Psoas muscle (tissue), 8 donors: Measurements from ENCODE around the gene KCNH5. TPM values are rescaled to one million over a fixed set of nuclear protein-coding genes. Genes with fewer than 3 reads are reported as not detected.

Experiments
- ATAC-seq, 4 donors: fragments of 200-7000 bp; cut with Tn5 transposase; one replicate each; pipeline ENCODE4 v1.9.1; 2020; ENCODE audit warnings: moderate library complexity in 3 of 4, mild to moderate bottlenecking in 2 of 4
- DNase-seq, 2 donors: peaks; one replicate each; pipeline ENCODE4 v3.0.0-alpha.2; 2020
- H3K27ac ChIP-seq: fragments of 200-600 bp; one replicate; pipeline ENCODE4 v1.8.0; 2022
- H3K27me3 ChIP-seq, 3 donors: fragments of 200-600 bp in 1 of 3; one replicate each; pipeline versions ENCODE4 v1.6.1 to v1.8.0; 2013 to 2022; ENCODE audit warnings: low read length in 2 of 3, mild to moderate bottlenecking in 2 of 3, moderate library complexity in 1 of 3; ENCODE audit not compliant: insufficient read depth in 3 of 3
- H3K36me3 ChIP-seq, 2 donors: fragments of 200-600 bp in 1 of 2; one replicate each; pipeline versions ENCODE4 v1.6.1 to v1.8.0; 2013 to 2022; ENCODE audit warnings: low read depth in 1 of 2, mild to moderate bottlenecking in 1 of 2, moderate library complexity in 1 of 2; ENCODE audit not compliant: insufficient read depth in 1 of 2
- H3K4me1 ChIP-seq: fragments of 200-600 bp; one replicate; pipeline ENCODE4 v1.8.0; 2022
- H3K4me3 ChIP-seq: fragments of 200-600 bp; one replicate; pipeline ENCODE4 v1.8.0; 2022; ENCODE audit warnings: mild to moderate bottlenecking
- H3K9me3 ChIP-seq: fragments of 200-600 bp; one replicate; pipeline ENCODE4 v1.8.0; 2022
- WGBS, 3 donors: extraction: QIAGEN DNeasy Blood & Tissue Kit; methylation state at CpG; one replicate each; pipeline versions ENCODE4 v1.1.6 to v1.1.7; 2013; 5-methylcytosine and 5-hydroxymethylcytosine counted together
- intact Hi-C, 2 donors: fragments of 100-400 bp; cut with DNase I; formaldehyde crosslinking; loops; one replicate each; pipeline versions ENCODE4 v1.11.0 to v1.14.2; 2022
- polyA plus RNA-seq, 3 donors: library from polyadenylated mRNA; stranded (reverse); fragments of 200-250 nt; gene quantifications; one replicate each; pipeline ENCODE4 v1.2.3, GENCODE V29; 2013
- total RNA-seq, 4 donors: library from RNA; stranded (reverse); fragmentation: NEBNext Ultra II Directional in 2 of 4; extraction: Animal tissue kit (Norgen Biotek cat#: 25700) in 2 of 4; gene quantifications; one replicate each; pipeline versions ENCODE4 v1.2.1 to v1.2.4, GENCODE V29; 2021 to 2023
- TF ChIP-seq, protein P1 (sequence below): fragments of 200-600 bp; IDR thresholded peaks from one replicate; pipeline ENCODE4 v1.8.0; 2022; ENCODE audit warnings: antibody characterized with exemption
- donor health status: healthy with polysubstance abuse.
- donor health status: DM: no; HTN: no; CAD: no; lungs with moderate emphysema.
- donor health status: Bipolar disorder and iron deficiency.
- donor health status: healthy.
- donor health status: DM: yes; HTN: yes; CAD: no.
- donor health status: DM: no; HTN: no; CAD: no.
- donor health status: DM: no; HTN: no; CAD: no.
- donor health status: DM: yes; HTN: yes; CAD: no.

The KCNH5 gene
- total and polyA plus RNA-seq, 7 donors: under 0.01 TPM; not detected in 6

DNA sequence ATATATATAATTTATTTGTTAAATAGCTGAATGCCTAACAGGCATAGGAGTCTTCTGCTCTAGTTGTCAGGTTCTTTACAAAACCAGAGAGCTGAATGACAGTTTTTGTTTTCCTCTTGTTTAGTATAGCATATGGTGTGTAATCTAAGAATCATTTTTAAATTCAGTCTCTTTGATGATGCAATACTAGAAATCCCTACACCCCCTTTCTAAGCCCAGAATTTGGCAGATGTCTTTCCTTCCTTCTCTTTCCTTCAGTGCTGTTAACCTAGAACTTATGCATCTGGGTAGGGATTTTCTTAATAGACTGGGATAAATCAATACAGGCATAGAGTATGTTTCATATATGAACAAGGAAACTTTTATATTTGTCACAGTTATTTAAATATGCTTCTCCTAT is 198.1 kb downstream of the KCNH5 start:
- TF ChIP-seq, protein P1, sequence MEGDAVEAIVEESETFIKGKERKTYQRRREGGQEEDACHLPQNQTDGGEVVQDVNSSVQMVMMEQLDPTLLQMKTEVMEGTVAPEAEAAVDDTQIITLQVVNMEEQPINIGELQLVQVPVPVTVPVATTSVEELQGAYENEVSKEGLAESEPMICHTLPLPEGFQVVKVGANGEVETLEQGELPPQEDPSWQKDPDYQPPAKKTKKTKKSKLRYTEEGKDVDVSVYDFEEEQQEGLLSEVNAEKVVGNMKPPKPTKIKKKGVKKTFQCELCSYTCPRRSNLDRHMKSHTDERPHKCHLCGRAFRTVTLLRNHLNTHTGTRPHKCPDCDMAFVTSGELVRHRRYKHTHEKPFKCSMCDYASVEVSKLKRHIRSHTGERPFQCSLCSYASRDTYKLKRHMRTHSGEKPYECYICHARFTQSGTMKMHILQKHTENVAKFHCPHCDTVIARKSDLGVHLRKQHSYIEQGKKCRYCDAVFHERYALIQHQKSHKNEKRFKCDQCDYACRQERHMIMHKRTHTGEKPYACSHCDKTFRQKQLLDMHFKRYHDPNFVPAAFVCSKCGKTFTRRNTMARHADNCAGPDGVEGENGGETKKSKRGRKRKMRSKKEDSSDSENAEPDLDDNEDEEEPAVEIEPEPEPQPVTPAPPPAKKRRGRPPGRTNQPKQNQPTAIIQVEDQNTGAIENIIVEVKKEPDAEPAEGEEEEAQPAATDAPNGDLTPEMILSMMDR: no peak
- no peaks in the 10 kb centered on the region for H3K4me1 ChIP-seq

DNA sequence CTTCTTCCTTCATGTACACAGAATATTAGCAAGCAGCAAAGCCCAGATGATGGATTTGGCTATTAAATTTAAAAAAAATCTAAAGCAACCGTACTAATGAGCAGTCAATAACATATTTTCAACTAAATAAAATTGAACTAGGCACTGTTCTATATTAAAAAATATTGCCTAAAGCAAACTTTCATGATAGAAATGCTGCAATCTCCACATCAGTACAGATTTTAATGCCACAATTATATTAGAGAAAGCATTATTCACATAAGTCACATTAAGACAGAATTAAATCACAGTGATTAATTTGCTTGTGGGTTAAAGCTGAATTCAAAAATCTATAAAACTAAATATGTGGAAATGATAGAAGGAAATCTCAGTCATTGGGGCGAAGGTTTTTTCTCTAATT is 200.7 kb downstream of the KCNH5 start:
- Histone ChIP-seq H3K9me3 (no peaks in the 10 kb centered on the region), H3K4me1 (no peaks in the 10 kb centered on the region), H3K27ac (no peak overlapping the region), H3K4me3 (no peak overlapping the region), H3K27me3 (no peaks in the 10 kb centered on the region), H3K36me3 (no peaks in the 10 kb centered on the region)
- intact Hi-C loops: no loop called here
- ATAC-seq: no peak
- TF ChIP-seq, protein P1: no peak
- DNase-seq: no peak
- WGBS, 3 donors: 72 to 79% (median 79%) methylated on average over 2 of the region's 2 CpGs

More for the DNA sequence above, 198.1 kb downstream of the KCNH5 start:
- intact Hi-C loops: no loop called here
- Histone ChIP-seq H3K4me3 (no peak overlapping the region), H3K36me3 (no peaks in the 10 kb centered on the region), H3K27me3 (no peaks in the 10 kb centered on the region), H3K9me3 (no peaks in the 10 kb centered on the region), H3K27ac (no peak overlapping the region)
- ATAC-seq (no peak), DNase-seq (no peak)

DNA sequence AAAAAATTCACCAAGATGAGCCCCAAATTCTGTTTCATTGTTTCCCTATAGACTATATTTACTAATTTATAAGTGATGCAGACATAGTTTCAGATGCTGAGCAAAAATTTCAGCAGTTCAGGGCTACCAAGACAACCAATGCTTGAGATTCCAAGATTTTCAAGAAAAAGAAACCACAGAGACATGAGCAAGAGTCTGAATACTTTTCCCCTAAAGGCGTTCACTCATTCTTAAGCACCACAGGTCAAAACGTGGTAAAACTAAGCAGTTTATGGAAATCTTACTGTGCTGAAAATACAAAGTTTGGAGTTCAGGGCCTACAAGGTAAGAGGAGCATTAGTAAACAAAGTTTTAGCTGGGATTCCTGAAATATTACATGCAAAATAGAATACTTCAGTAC is 221.2 kb downstream of the KCNH5 start:
- Histone ChIP-seq H3K36me3 (no peaks in the 10 kb centered on the region), H3K27ac (no peak overlapping the region), H3K27me3 (no peaks in the 10 kb centered on the region), H3K4me1 (no peaks in the 10 kb centered on the region), H3K4me3 (no peak overlapping the region), H3K9me3 (no peaks in the 10 kb centered on the region)
- ATAC-seq (no peak), DNase-seq (no peak)
- intact Hi-C loops: no loop called here
- TF ChIP-seq, protein P1: no peak
- WGBS, 3 donors: 67 to 74% (median 72%) methylated on average over 2 of the region's 2 CpGs

DNA sequence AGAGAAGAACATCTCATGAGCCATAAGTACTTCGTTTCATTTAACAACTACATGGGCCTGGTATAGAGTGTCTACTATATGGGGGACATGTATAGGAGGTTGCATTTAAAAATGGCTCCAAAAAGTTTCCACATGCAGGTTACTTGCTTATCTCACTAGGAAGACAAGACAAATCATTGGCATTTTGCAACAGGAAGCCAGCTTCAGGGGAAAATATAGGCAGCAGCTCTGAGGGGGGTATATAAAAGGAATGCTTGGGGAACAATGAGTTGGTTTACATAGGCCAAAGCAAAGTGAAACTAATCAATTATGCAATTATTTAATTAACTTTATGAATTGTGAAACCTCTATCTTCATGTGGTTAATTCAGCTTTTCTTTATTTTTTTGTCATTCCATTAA is 225.3 kb downstream of the KCNH5 start:
- TF ChIP-seq, protein P1: no peak
- H3K36me3 ChIP-seq: no peaks in the 10 kb centered on the region
- ATAC-seq (no peak), DNase-seq (no peak)
- H3K27me3 ChIP-seq: no peaks in the 10 kb centered on the region
- no peak overlapping the region for H3K27ac ChIP-seq
- no peaks in the 10 kb centered on the region for H3K4me1 ChIP-seq
- H3K4me3 ChIP-seq: no peak overlapping the region
- no peaks in the 10 kb centered on the region for H3K9me3 ChIP-seq
- 59 to 82% (median 66%) methylated on average over 1 of the region's 1 CpG for WGBS, 3 donors
- intact Hi-C loops: no loop called here

DNA sequence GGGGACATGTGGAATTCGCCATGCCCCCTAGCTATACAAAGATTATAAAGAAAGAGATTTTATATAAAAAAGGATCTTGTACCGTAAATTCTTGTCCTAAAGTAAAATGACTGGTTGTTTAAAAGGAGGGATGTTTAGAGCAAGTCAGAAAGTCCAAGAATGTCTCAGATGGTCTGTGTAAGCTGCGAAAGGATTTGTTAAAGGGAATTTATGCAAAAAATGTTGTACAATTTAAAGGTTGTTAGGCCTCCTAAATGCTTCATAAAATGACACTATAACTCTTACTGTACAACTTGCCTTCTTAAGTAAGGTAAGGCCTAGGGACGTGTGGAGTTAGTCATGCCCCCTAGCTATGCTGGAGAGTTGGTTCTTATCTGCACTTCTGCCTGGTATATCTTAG is 237.6 kb downstream of the KCNH5 start:
- DNase-seq: no peak
- TF ChIP-seq, protein P1: no peak
- no peak for ATAC-seq
- Histone ChIP-seq H3K9me3 (no peaks in the 10 kb centered on the region), H3K27me3 (no peaks in the 10 kb centered on the region), H3K36me3 (no peaks in the 10 kb centered on the region), H3K27ac (no peak overlapping the region), H3K4me3 (no peak overlapping the region), H3K4me1 (no peaks in the 10 kb centered on the region)
- WGBS, 3 donors: 76 to 78% (median 77%) methylated on average over 4 of the region's 4 CpGs
- intact Hi-C loops: no loop called here
